ENCODE measurements around the gene C4orf51.
A peak's percentile ranks its signal among the peaks of the same experiment; 100 is the strongest.

The C4orf51 gene

DNA sequence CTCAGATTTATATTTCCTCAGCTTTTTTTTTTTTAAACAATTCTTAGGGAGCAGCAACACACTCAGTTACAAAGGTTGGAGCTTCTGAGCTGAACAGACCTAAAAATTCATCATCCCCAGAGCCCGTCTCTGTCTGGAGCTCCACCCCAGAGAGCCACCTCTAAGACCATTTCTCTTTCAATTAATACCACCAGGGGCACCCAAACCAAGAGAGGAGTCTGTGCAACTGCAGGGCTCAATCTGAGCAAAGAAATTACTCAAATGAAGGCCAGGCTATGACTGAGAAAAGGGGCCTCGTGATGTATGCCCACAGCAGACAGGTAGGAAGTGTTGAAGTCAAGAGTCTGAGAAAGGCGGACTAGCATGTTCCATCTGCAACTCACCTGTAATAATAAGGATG, 95.5 kb downstream of the C4orf51 start:
- ChIA-PET CTCF (interaction anchor here (0.7 kb wide), 1 partner anchor 143 kb away, joined by 3 read pairs; no protein-coding TSS in a partner anchor), POLR2A (no interaction called here)
- no peak for DNase-seq
- Histone ChIP-seq H3K36me3 (ENCODE audit: control insufficient read depth in 4 of 4, insufficient read depth in 4 of 4, low read length in 3 of 4) (peaks cover 14 to 40% (median 37%) of the 10 kb centered on the region in 4 experiments), H3K27ac (ENCODE audit: insufficient read depth in 1 of 2, low read depth in 1 of 2, low read length in 2 of 2, poor library complexity in 1 of 2, severe bottlenecking in 2 of 2) (no peak overlapping the region), H3K4me3 (ENCODE audit: control insufficient read depth in 1 of 7, extremely low read depth in 1 of 7, insufficient read depth in 4 of 7, low read depth in 2 of 7, low read length in 6 of 7) (no peak overlapping the region), H3K27me3 (replicated peaks in 2 of 5; ENCODE audit: control insufficient read depth in 4 of 5, insufficient read depth in 5 of 5, low read length in 4 of 5) (no peaks in the 10 kb centered on the region), H3K9me3 (ENCODE audit: control extremely low read depth in 1 of 5, control insufficient read depth in 4 of 5, insufficient read depth in 2 of 5, low read depth in 1 of 5, low read length in 4 of 5) (no peaks in the 10 kb centered on the region), H3K4me1 (ENCODE audit: control extremely low read depth in 1 of 4, control insufficient read depth in 4 of 4, insufficient read depth in 4 of 4, low read length in 3 of 4) (peaks cover 0 to 6% (median 2%) of the 10 kb centered on the region in 4 experiments)
- WGBS (ENCODE audit: insufficient coverage): 100% methylated on average over 2 of the region's 3 CpGs

DNA sequence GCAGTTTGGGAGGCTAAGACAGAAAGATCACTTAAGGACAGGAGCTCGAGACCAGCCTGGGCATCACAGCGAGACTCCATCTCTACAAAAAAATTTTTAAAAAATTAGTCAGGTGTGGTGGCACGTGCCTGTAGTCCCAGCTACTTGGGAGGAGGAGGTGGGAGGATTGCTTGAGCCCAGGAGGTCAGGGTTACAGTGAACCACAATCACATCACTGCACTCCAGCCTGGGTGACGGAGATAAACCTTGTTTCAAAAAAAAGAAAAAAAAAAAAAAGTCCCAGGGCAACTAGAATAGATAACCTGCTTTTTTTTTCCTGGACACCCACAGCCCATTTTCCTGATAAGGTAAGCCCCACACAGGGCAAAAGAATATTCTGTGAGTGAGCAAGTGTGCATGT, 96.3 kb downstream of the C4orf51 start:
- no peaks in the 10 kb centered on the region for H3K9me3 ChIP-seq (ENCODE audit: control extremely low read depth in 1 of 5, control insufficient read depth in 4 of 5, insufficient read depth in 2 of 5, low read depth in 1 of 5, low read length in 4 of 5)
- ChIA-PET POLR2A (no interaction called here), CTCF (no interaction called here)
- H3K4me3 ChIP-seq (ENCODE audit: control insufficient read depth in 1 of 7, extremely low read depth in 1 of 7, insufficient read depth in 4 of 7, low read depth in 2 of 7, low read length in 6 of 7): no peak overlapping the region
- H3K4me1 ChIP-seq (ENCODE audit: control extremely low read depth in 1 of 4, control insufficient read depth in 4 of 4, insufficient read depth in 4 of 4, low read length in 3 of 4): peaks cover under 1 to 8% (median 3%) of the 10 kb centered on the region in 4 experiments
- H3K36me3 ChIP-seq (ENCODE audit: control insufficient read depth in 4 of 4, insufficient read depth in 4 of 4, low read length in 3 of 4): peaks cover 14 to 40% (median 37%) of the 10 kb centered on the region in 4 experiments
- 100% methylated on average over 1 of the region's 4 CpGs for WGBS (ENCODE audit: insufficient coverage)
- DNase-seq: no peak
- no peak overlapping the region for H3K27ac ChIP-seq (ENCODE audit: insufficient read depth in 1 of 2, low read depth in 1 of 2, low read length in 2 of 2, poor library complexity in 1 of 2, severe bottlenecking in 2 of 2)
- no peaks in the 10 kb centered on the region for H3K27me3 ChIP-seq (replicated peaks in 2 of 5; ENCODE audit: control insufficient read depth in 4 of 5, insufficient read depth in 5 of 5, low read length in 4 of 5)

DNA sequence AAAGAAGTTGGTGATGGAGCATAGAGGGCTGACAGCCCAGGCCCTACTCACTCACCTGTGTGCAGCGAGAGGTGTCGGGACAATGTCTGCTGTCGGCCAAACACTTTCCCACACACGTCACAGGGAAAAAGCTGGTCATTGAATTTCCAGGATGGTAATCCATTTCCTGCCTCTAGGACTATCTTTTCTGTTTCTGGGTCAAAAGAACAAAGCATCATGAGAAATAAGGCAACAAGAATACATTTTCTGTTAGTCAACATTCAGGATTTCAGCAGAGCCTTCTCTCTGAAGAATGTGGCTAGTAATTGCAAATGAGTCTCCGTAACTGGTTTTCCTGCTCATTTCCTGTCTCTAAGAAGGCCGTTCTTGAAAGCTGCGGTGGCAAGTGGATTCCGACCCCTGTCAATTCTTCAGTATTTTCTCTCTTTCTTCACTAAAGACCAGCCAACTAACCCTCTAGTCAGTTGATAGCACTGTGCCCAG, 99.4 kb downstream of the C4orf51 start:
- Histone ChIP-seq H3K9me3 (ENCODE audit: control extremely low read depth in 1 of 5, control insufficient read depth in 4 of 5, insufficient read depth in 2 of 5, low read depth in 1 of 5, low read length in 4 of 5) (peaks cover 0 to 6% (median 4%) of the 10 kb centered on the region in 5 experiments), H3K4me3 (ENCODE audit: control insufficient read depth in 1 of 7, extremely low read depth in 1 of 7, insufficient read depth in 4 of 7, low read depth in 2 of 7, low read length in 6 of 7) (no peak overlapping the region), H3K27ac (ENCODE audit: insufficient read depth in 1 of 2, low read depth in 1 of 2, low read length in 2 of 2, poor library complexity in 1 of 2, severe bottlenecking in 2 of 2) (no peak overlapping the region), H3K4me1 (ENCODE audit: control extremely low read depth in 1 of 4, control insufficient read depth in 4 of 4, insufficient read depth in 4 of 4, low read length in 3 of 4) (peaks cover 4 to 12% (median 5%) of the 10 kb centered on the region in 4 experiments), H3K36me3 (ENCODE audit: control insufficient read depth in 4 of 4, insufficient read depth in 4 of 4, low read length in 3 of 4) (peaks cover 9 to 21% (median 18%) of the 10 kb centered on the region in 4 experiments), H3K27me3 (replicated peaks in 2 of 5; ENCODE audit: control insufficient read depth in 4 of 5, insufficient read depth in 5 of 5, low read length in 4 of 5) (no peaks in the 10 kb centered on the region)
- DNase-seq: no peak
- WGBS (ENCODE audit: insufficient coverage): 72% methylated on average over 8 of the region's 8 CpGs
- POLR2A ChIA-PET: no interaction called here
- CTCF ChIA-PET: no interaction called here

DNA sequence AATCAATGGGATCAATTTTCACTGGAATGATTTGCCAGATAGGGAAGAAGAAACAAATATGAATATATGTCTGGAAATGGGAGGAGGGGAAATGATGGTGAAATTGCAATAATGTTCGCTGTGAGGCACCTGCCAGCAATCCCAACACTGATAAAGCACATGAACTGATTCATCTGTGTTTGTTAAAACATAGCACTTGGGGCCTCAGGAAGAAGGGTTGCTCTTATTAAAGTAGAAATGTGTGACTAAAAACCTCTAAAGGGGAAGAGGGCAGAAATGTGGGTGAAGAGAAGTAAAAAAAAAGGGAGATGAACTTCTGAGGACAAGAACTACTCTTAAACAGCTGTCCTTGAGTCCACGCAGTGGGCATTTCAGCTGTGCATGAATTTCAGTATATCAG, 101.4 kb downstream of the C4orf51 start:
- ChIA-PET CTCF (interaction anchor here (0.5 to 1.7 kb wide), 2 partner anchors 8 to 11 kb away, joined by 3 to 4 read pairs; no protein-coding TSS in a partner anchor), POLR2A (no interaction called here)
- Histone ChIP-seq H3K36me3 (ENCODE audit: control insufficient read depth in 4 of 4, insufficient read depth in 4 of 4, low read length in 3 of 4) (peaks cover 3 to 8% (median 7%) of the 10 kb centered on the region in 4 experiments), H3K9me3 (ENCODE audit: control extremely low read depth in 1 of 5, control insufficient read depth in 4 of 5, insufficient read depth in 2 of 5, low read depth in 1 of 5, low read length in 4 of 5) (peaks cover 0 to 6% (median 4%) of the 10 kb centered on the region in 5 experiments), H3K4me3 (ENCODE audit: control insufficient read depth in 1 of 7, extremely low read depth in 1 of 7, insufficient read depth in 4 of 7, low read depth in 2 of 7, low read length in 6 of 7) (peak overlapping the region in 1 of 7 experiments; percentile 9), H3K27me3 (replicated peaks in 2 of 5; ENCODE audit: control insufficient read depth in 4 of 5, insufficient read depth in 5 of 5, low read length in 4 of 5) (no peaks in the 10 kb centered on the region), H3K4me1 (ENCODE audit: control extremely low read depth in 1 of 4, control insufficient read depth in 4 of 4, insufficient read depth in 4 of 4, low read length in 3 of 4) (peaks cover 4 to 12% (median 5%) of the 10 kb centered on the region in 4 experiments), H3K27ac (ENCODE audit: insufficient read depth in 1 of 2, low read depth in 1 of 2, low read length in 2 of 2, poor library complexity in 1 of 2, severe bottlenecking in 2 of 2) (no peak overlapping the region)
- 14% methylated on average over 1 of the region's 2 CpGs for WGBS (ENCODE audit: insufficient coverage)
- peak in 2 of 3 donors; percentile 48 to 58 for DNase-seq
